Hypothalamus (tissue), 51 donors: ENCODE measurements around the gene PCSK6.

Experiments
- DNase-seq, 51 donors: peaks; one replicate each; lab custom pipeline; 2025; lab: John Stamatoyannopoulos, UW

PCSK6 gene

GRCh38 chr15:101318839-101319238, 170.7 kb downstream of the PCSK6 start:
- no peak for DNase-seq

- DNase-seq, result no peak
Observed at GRCh38 chr15:101318147-101318819, 171.2 kb downstream of the PCSK6 start.

GRCh38 chr15:101317336-101317872, 172.1 kb downstream of the PCSK6 start:
- DNase-seq, result no peak

GRCh38 chr15:101316529-101316928, 173.0 kb downstream of the PCSK6 start:
- DNase-seq, result no peak

GRCh38 chr15:101315736-101316135, 173.8 kb downstream of the PCSK6 start:
- DNase-seq, result no peak

- no peak for DNase-seq
Observed at GRCh38 chr15:101314336-101315125, 175.0 kb downstream of the PCSK6 start.

- DNase-seq, result no peak
Observed at GRCh38 chr15:101313041-101313761, 176.3 kb downstream of the PCSK6 start.

GRCh38 chr15:101310508-101310907, 179.0 kb downstream of the PCSK6 start:
- no peak for DNase-seq

- no peak for DNase-seq
Observed at GRCh38 chr15:101310161-101310480, 179.4 kb downstream of the PCSK6 start.

- DNase-seq, result no peak
Observed at GRCh38 chr15:101309436-101310160, 179.9 kb downstream of the PCSK6 start.

- DNase-seq, result no peak
Observed at GRCh38 chr15:101308604-101309435, 180.7 kb downstream of the PCSK6 start.

GRCh38 chr15:101307897-101308603, 181.5 kb downstream of the PCSK6 start:
- DNase-seq, result no peak

- DNase-seq, result no peak
Observed at GRCh38 chr15:101307048-101307896, 182.2 kb downstream of the PCSK6 start.

- DNase-seq, result no peak
Observed at GRCh38 chr15:101306341-101307047, 183.0 kb downstream of the PCSK6 start.

- no peak for DNase-seq
Observed at GRCh38 chr15:101305820-101306255, 183.7 kb downstream of the PCSK6 start.

GRCh38 chr15:101303408-101303807, 186.1 kb downstream of the PCSK6 start:
- no peak for DNase-seq
